ENCODE results near the gene C19orf25.
"Not testable (repeated sequence)": the region's sequence is repeated elsewhere in the genome, so short reads cannot be mapped to it uniquely, and the experiment has no call there.

Gene C19orf25

GRCh38 chr19:1511318-1512317, 32.6 kb upstream of the C19orf25 start:
- no peak for FAIRE-seq

DNA sequence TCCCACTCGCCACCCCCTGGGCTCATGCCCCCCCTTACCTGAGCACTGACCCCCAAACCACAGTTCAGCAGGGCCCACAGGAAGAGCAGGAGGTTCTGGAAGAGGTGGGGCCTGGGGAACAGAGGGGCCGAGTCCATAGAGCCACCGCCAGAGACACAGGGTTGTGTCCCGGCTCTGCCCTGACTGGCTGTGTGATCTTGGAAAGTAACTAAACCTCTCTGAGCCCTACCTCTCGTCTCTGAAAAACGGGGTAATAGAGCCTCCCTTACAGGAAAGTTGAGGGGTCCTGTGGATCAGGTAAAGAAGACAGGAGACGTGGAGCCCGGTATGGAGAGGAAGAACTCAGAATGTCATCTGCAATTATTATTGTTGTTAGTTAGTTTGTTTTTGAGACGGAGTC, 31.8 kb upstream of the C19orf25 start:
- FAIRE-seq, result no peak

- FAIRE-seq, result no peak
These were observed 31.4 kb upstream of the C19orf25 start for GRCh38 chr19:1510442-1510806.

DNA sequence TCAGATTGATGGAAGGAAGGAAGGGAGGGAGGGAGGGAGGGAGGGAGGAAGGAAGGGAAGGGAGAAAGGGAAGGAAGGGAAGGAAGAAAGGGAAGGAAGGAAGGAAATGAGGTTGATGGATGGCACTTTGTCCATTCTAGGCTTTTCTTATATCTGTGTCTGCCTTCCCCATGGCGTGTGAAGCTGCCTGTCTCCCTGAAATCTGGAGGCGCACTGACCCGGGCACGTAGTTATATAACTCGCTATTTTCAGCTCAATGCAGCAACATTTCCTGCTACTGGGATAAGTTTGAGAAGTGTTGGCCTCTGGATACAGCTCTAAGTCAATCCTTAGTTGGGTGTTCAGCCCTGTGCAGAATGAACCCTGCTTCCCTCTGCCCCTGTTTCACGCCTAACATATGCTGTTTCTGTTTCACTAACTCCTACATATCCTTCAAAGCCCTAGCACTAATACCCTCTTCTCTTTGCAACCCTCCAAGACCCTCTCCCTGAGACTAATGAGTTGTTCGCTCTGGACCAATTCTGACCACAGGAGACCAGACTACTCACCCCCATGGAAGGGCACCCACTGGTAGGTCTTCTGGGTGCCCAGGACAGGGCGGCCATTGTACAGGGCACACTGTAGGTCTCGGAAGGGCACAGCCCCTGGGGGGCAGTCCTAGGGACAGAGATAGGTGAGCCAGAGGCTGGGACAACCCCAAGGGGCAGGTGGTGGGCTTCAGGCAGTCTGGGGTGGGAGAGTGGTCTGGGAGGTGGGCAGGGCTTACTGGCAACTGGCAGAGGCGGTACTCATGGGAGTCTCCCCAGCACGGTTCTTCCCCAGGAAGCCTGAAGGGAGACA, 30.8 kb upstream of the C19orf25 start:
- FAIRE-seq, result no peak

GRCh38 chr19:1508507-1508856, 29.5 kb upstream of the C19orf25 start:
- FAIRE-seq, result no peak

DNA sequence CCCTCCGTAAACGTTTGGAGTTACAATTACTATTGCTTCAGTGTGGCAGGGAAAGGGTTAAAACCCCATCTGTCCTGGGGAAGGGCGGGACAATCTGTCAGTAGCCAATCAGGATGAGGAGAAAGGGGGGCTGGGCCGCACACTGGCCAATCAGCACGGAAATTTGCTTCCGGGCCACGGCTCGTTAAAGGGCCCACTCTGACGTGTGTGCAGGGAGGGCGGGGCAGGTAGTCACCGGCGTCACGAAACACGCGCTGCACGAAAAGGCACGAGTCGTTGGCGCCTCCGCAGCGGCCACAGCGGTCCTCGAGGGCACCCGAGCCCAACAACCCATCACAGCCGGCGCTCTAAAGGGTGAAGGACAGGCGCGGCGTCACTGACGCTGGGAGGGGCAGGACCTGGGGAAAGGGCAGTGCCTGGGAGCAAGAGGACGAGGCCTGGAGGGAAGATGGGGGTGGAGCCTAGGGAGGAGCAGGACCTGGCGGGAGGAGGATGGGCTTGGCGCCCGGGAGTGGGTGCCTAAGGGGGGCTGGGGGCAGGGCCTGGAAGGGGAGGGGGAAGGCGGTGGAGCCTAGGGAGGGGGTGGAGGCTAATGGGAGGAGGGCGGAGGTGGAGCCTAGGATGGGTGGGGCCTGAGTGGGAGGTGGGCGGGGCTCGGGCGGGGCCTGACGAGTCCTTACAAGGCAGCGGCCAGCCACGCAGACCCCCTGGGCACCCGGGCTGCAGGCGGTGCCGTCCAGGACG, 28.9 kb upstream of the C19orf25 start:
- no peak for FAIRE-seq

DNA sequence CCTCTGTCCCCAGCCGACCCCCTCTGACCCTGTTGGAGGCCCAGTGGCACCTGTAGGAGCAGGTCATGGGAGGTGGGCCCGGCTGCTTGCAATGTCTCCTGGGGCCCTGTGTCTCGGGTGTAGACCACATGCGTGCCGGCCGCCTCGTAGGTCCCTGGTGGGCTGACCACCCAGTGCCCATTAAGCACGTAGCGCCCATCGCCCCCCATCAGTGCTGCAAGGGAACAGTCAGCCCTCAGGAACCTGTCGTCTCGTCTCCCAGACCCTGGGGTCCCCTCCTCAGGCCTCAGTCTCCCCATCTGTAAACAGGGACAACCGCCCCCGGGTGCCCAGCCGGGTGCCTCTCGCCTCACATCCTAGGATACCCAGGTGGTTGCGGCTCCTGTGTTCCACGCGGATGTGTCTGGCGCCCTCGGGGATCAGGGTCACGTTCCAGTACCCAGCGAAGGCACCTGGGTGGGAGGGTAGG, 28.2 kb upstream of the C19orf25 start:
- no peak for FAIRE-seq

DNA sequence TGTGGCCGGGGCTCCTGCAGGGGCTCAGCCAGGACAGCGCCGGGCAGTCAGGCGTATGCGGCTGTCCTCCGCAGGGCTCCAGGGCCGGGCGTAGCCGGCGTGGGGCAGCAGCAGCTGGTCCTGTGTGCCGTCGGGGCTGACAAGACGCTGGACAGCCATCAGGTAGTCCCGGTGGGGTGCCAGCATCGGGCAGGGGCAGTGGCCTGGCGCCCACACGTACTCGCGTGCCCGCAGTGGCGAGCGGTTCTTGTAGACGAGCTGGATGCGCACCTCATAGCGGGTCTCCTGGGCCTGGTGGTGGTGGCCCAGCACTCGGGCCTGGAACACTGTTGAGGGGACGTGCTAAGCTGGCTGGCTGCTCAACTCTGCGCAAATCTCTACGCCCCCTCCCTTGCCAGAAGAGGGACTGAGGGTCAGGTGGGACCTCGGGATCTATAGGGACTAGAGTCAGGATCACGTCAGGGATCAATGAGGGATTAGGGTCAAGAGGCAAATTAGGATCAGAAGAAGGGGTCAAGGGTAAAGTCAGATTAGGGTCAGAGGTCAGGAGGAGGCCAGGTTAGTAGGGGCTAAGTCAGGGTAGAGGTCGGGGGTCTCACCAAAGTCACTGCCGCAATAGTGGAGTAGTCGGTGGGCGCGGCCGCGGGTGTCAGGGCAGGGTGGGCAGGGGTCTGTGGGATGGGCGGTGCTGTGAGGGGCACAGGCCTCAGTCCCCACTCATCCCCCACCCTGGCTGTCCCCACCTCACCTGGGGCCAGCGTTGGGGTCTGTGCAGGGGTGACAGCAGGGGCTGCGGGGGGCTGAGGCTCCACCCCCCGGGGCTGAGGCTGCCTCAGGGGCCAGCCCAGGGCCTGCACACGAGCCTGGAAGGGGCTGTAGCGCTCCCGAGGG, 27.2 kb upstream of the C19orf25 start:
- FAIRE-seq, result no peak

GRCh38 chr19:1505012-1505411, 26.0 kb upstream of the C19orf25 start:
- FAIRE-seq, result no peak

DNA sequence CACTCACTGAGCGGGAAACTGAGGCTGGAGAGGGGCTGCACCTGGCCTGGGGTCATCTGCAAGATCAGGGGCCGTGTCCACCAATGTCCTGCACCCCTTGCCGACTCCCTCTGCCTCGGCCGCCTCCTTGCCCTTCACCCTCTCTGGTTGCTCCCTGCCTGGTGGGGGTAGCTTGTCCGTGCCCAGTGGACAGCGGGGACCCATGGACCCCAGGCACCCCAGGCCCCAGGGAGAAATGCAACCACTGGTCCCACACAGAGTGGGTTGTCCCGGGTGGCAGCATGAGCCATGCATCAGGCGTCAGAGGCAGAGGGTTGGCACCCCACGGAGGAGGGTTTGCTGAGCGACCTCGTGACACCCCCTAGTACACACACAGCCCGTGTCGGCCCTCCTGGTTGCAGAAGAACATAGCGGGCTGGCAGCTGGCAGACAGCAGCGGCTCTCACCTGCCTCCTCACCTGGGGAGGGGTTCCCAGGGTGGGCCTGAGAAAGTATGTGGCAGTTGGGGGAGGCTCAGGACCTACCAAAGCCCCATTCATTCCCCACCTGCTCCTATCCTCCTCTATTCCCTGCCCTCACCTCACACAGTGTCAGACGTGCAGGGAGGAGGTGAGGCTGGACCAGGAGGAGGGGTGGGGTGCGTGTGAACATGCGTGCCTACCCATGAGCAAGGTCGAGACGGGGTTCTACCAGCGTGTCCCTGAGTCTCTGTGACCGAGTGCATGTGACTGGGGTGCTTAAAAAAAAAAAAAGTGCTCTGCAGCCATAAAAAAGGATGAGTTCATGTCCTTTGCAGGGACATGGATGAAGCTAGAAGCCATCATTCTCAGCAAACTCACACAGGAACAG, 25.1 kb upstream of the C19orf25 start:
- no peak for FAIRE-seq

GRCh38 chr19:1503089-1503924, 24.3 kb upstream of the C19orf25 start:
- FAIRE-seq, result no peak

GRCh38 chr19:1502433-1503088, 23.5 kb upstream of the C19orf25 start:
- no peak for FAIRE-seq

DNA sequence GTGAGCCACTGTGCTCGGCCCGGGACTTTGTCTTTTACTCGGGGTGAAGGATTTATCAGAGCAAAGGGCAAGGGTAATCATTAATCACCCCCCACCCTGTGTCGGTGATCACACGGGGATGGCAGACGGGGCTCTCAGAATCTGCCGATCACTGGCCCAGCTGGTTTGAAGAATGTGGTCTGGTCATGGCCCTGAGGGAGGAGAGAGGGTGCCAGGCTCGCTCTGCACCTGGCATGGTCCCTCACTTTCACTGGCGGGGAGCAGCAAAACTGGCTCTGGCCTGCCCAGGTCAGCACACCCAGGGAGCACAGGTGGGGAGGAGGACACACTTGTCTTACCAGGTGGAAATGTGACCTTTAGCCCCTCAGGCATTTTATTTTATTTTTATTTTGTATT, 22.2 kb upstream of the C19orf25 start:
- FAIRE-seq, result no peak

- not testable (repeated sequence) for FAIRE-seq
These were observed 20.2 kb upstream of the C19orf25 start for GRCh38 chr19:1499231-1499630.

GRCh38 chr19:1497578-1498235, 18.7 kb upstream of the C19orf25 start:
- FAIRE-seq, result no peak

DNA sequence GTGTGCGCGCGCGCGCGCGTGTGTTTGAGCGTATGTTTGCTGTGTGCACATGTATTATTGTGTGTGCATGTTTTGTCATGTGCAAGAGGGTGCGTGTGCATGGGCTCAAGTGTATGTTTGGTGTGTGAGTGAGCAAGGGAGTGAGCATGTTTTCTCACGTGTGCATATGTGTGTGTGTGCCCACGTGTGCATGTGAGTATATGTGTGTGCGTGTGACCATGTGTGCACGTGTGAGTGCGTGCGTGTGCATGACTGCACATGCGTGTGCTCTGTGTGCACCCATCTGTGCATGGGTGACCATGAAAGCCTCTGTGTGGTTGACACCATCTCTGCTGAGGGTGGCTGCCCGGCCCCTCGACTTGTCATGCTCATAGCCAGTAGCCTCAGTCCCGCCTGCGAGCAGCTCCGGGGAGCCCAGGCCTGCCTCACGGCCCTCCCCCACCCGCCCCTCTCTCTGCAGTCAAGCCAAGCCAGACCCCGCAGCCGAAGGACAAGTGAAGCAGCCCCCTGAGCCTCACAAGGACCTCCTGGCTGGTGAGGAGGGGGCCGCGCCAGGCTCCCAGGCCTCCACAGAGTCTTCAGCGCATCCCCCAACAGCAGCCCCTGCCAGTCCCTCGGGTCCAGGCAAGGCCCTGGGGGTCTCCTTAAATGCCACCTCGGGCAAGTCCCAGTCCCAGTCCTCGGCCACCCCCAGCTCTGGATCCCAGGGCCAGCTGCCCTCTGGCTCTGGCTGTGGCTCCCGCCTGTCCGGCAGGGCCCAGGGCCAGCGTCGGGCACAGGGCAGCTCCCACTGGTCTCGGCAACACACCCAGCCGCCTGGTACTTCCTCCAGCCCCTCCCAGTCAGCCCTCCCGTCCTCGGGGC, 17.9 kb upstream of the C19orf25 start:
- no peak for FAIRE-seq

GRCh38 chr19:1495799-1496713, 17.0 kb upstream of the C19orf25 start:
- no peak for FAIRE-seq
